ENCODE data around the gene MAS1L.

GRCh38 chr6:29479560-29479959 lies 8.2 kb downstream of the MAS1L start:
- TF ChIP-seq EZH2phosphoT487 (IDR thresholded peaks at IDR 0.05; ENCODE audit: borderline replicate concordance, low read length) (no peak), CTCF (IDR thresholded peaks at IDR 0.05; ENCODE audit: low read depth, low read length, poor library complexity, severe bottlenecking) (no peak)
